KG1 (cell line): ENCODE measurements around the gene FPGS.
"Not testable (repeated sequence)": the region's sequence is repeated elsewhere in the genome, so short reads cannot be mapped to it uniquely, and the experiment has no call there.

Experiments used
- DNase-seq: peaks from one replicate; lab custom pipeline; 2025; lab: John Stamatoyannopoulos, UW

Gene FPGS

DNA sequence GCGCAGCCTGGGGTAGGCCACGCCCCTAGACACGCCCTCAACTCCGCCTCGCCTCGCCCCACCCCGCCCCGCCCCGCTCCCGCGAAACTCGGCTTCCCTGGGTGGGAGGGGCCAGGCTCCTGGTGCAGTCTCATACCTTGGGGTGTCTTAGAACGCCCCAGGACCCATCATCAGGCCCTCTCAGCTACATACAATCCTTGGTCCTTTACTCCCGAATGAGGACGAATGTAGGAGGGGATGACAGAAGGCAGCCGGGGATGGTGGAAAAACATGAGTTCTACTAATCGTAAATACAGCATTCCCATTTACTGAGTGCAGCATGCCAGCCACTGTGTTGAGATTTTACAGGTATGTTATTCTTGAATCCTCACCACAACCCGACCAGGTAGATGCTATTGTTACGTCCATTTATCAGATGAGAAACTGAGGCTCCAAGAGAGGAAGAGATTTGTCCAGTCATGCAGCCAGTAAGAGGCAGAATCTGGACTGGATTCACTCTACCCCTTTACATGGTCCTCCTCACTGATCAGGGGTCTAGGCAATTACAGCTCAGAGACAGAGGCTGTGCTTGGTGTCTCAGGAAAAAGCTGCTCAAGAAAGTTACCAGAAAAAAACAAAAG lies 31.0 kb upstream of the FPGS start:
- no peak for DNase-seq

DNA sequence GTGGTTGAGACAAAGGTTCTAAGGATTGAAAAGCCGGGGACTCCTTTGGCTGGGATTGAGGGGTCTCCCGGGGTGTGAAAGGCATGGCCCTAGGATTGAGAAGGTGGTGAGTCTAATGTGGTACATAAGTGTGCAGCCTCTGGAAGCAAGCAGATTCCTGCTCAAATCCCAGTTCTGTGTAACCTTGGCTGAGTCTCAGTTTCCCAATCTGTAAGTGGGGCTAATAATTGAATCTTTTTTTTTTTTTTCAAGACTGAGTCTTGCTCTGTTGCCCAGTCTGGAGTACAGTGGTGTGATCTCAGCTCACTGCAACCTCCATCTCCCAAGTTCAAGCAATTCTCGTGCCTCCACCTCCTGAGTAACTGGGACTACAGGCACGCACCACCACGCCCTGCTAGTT lies 30.1 kb upstream of the FPGS start:
- no peak for DNase-seq

DNA sequence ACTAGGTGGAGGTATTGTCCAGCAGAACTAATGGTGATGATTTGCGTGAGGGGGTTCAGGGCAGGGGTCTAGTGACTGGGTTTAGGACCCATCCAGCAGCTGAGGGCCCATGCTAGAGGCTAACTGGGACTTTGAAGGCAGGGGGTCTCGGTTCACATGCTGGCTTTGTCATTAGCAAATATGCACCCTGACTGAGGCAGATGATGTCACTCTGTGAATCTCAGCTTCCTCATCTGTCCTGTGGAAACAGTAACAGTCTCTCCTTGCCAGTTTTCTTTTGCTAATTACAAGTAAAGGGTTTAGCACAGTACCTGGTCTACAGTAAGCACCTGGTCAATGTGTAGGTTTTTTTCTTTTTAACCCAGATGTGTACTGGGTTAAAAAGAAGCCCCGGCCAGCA lies 29.4 kb upstream of the FPGS start:
- DNase-seq, result no peak

DNA sequence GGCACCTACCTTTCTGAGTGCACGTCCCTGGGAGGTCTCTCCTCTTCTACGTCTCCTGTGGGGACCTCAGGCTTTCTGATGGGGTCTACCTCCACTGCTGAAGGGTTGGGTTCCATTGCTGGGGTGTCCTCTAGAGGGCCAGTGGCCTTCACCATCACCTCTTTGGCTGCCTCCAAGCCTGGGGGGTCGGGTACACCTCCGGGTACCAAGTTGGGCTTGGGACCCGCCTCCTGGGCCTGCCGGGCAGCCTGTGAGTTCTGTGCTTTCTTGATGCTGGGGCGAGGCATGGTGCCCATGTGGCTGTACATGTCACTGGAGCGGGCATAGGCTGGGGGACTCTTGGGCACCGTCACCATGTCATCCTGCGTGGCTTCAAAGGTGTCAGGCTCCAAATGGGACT lies 28.7 kb upstream of the FPGS start:
- no peak for DNase-seq

DNA sequence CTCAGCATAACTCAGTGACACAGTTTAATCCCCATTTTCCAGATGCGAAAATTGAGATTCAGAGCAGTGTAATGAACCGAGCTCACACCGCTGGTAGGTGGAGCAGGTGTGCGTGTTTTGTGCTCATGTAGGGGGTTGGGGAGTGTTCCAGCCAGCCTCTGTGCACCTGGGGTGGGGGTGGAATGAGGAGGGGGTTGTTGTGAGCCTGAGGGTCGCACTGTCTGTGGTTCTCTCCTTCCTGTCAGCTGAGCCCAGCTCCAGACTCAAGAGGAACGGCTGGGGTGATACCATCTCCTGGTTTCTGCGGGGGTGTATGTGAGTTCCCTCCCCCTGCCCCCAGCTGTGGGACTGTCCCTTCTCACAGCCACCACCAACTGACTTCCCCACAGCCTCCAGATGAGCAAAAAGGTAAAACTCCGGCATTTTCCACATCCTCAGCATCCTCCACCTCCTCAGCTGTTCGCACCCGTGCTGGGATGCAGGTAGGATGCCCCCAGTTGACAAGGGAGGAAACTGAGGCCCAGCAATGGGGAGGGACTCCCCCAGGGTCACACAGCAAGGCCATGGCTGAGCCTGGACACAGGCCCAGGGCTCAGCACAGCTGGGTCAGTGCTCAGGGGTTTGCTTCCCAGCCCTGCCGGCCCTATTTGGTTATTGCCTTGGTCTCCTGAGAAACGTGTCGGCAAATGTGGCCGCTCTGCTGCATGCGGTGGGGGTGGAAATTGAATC lies 26.3 kb upstream of the FPGS start:
- peak; percentile 79 for DNase-seq

DNA sequence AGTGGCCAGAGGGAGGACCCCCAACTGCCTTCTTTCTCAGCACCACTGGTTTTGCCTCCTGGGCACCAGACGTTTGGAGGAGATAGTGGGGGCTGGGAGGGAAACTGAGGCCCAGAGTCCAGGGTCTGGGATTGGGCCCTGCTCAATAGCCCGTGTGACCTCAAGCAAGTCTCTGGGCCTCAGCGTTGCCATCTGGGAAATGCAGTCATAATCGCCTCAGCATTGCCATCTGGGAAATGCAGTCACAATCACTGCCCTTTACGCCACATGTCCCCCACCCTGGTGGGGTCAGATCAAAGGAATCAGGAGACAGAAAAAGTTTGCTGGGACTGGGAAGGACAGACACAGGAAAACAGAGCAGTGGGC lies 25.8 kb upstream of the FPGS start:
- no peak for DNase-seq

DNA sequence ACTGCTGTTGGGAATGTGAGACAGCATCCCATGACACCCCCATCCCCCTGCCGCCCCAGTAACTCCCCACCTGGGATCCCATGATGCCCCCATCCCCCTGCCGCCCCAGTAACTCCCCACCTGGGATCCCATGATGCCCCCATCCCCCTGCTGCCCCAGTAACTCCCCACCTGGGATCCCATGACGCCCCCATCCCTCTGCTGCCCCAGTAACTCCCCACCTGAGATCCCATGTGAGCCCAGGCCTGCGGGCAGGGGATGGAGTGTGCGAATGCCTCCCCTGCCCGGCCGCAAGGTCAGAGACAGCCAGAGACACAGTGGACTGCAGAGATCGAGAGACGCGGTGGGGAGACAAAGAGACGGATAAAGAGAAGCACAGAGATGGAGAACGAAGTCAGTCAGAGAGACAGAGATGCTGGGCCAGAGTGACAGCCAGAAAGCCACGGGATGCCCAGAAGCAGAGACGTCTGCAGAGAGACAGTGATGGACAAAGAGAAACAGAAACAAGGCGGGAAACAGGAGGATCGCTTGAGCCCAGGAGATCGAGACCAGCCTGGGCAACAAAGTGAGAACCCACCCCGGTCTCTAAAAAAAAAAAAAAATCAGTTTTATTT lies 25.2 kb upstream of the FPGS start:
- no peak for DNase-seq

DNA sequence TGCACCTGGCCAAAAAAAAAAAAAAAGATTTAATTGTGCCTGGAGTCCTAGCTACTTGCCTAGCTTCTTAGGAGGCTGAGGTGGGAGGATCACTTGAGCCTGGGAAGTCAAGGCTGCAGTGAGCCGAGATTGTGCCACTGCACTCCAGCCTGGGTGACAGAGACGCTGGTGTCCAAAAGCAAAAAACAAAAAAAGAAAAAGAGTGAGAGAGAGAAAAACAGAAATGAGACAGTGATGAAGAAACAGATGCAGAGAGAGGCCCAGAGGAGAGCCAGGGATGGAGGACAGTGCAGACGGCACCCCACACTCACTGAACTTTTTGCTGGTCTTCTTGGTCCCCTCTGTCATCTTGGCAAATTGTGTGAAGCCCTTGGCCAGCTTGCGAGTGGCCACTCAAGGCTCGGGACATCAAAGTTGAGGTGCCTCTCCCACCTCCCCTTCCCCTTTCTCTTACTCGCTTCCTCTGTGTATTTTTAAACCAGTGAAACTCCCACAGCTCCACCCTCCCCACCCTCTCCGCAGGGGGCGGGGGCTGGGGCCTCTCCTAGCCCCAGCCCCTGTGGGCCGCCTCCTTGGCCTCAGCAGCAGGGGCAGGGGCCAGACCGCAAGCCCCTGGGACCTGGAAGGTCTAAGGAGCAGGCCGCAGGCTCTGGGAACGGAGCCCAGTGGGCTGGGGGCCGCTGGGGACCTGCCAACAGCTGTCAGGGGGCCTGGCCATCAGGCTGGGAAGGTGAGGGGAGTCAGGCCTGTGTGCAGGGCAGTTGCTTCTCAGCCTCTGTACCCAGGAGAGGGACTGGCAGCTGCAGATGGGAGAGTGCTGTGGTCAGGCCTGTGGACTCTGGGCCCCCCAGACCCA lies 24.2 kb upstream of the FPGS start, which contains the start of gene SH2D3C:
Gene SH2D3C, minus strand, starts transcription at position 387 of the 856 bp plus-strand sequence. Its CDS starts 39 bp downstream, at position 348.
- DNase-seq, result peak; percentile 68

DNA sequence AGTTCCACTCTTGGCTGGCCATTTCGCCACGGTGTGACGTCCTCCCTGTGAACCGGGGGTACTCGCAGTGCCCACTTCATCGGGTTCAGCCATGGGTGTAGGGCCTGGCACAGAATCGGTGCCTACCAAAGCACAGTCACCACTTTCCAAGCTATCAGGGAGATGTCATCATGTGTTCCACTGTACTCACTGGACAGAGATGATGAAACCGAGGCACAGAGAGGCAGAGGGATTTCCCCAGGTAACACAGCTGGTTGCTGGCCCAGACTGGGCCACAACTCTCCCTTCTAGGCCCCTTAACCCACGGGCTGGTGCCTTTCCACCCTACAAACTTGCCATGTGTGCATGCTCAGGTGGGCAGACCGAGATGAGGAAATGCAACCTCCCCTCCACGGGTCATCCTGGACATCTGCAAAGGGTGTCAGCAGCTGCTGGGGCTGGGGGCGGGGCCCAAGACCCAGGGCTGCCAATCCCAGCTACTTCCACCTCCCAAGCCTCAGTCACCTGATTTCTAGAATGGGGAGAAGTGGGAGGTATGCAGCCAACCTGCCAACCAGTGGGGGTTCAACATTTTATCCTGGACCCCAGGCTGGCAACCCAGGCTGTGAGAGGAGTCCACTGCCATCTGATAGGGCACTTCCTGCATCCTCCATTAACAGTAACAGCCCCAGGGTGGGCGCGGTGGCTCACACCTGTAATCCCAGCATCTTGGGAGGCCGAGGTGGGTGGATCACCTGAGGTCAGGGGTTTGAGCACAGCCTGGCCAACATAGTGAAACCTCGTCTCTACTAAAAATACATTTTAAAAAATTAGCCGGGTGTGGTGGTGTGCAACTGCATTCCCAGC lies 23.3 kb upstream of the FPGS start:
- DNase-seq, result no peak

DNA sequence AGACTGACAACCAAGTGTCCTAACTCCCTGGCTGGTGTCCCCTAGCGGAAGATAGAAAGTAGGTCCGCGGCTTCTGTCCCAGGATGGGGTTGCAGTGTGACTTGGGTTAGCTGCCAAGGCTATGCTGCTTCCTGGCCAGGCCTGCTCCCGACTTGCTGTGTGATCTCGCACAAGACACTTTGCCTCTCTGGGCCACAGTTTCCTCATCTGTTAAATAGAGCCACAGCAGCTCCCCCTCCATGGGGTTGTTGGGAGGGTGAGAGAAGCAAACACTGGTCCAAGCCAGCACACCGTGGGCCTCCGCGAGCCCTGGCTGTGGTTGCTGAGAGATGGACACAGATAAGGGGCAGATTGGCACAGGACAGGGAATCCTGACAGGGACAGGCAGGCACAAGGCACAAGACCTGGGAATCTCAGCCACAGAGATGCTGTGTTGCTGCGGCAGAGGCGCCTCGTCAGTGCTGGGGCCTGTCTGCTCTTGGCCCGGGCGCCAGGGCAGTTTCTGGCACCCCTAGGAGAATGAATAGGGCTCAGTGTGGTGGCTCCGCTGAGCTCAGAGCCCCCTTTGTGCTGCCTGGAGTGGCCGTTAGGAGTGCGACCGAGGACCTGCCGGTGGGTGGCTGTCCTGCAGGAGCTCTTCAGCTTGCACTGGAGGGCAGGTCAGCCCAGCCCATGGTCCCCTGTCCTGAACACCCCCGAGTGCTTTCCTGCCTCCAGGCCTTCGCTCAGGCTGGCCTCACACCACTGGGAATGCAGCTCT lies 22.4 kb upstream of the FPGS start:
- no peak for DNase-seq

DNA sequence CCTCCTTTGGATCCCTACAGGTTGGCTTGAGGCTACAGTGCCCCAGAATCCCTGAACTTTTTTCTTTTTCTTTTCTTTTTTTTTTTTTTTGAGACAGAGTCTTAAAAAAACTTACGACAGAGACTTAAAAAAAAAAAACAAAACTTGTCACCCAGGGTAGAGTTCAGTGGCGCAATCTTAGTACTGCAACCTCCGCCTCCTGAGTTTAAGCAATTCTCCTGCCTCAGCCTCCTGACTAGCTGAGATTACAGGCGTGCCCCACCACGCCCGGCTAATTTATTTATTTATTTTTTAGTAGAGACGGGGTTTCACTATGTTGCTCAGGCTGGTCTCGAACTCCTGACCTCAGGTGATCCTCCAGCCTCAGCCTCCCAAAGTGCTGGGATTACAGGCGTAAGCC lies 21.8 kb upstream of the FPGS start:
- not testable (repeated sequence) for DNase-seq

DNA sequence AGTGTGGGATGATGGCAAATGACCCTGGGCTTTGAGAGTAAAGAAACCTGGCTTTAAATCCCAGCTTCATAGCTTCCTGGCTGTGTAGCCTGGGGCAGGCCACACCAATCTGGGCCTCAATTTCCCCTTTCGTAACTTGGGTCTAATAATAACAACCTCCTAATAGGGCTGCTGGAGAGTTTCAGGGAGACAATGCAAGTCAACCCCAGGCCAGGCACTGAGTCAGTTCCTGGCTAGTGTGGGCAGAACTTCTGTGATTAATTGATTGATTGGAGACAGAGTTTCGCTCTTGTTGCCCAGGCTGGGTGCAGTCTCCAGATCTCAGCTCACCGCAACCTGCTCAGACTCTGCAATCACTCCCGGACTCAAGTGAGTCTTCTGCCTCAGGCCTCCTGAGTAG lies 20.9 kb upstream of the FPGS start:
- no peak for DNase-seq

DNA sequence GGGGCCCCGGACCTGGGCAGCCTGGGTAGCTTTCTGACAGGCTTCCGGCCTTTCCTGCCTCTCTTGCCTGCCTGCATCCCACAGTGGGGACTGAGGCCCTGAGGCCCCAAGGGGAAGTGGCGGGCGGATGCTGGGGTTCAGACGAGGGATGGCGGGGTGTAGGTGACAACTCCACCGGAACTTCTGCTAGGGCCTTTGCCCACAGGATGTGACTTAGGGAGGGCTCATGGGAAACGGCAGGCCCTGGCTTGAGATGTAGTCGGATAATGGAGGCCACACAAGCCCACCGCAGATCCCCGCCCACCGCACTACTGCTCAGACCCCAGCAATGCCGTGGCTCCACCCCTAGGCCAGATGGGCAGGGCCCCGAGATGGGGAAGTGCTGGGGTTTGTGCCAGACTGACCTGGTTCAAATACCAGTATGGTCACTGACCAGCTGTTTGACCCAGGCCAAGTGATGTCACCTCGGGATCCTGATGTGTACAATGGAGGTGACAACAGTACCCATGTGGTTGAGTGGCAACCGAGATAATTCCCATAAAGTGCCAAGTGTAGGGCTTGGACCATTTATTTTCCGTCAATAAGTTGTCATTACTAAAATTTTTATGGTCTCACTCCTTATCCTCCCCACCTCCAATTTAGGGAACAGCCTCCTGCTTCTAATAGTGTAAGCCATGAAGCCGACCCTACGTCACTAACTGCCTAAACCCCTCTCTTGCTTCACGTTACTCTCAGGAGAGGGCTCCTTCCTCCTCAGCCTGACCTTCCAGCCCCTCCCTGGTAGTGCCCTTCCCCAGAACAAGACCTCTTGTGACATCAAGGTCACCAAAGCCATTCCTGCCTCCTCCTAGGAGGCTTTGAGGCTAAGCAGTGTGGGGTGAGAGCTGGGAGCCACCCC lies 19.3 kb upstream of the FPGS start:
- DNase-seq, result peak; percentile 95

DNA sequence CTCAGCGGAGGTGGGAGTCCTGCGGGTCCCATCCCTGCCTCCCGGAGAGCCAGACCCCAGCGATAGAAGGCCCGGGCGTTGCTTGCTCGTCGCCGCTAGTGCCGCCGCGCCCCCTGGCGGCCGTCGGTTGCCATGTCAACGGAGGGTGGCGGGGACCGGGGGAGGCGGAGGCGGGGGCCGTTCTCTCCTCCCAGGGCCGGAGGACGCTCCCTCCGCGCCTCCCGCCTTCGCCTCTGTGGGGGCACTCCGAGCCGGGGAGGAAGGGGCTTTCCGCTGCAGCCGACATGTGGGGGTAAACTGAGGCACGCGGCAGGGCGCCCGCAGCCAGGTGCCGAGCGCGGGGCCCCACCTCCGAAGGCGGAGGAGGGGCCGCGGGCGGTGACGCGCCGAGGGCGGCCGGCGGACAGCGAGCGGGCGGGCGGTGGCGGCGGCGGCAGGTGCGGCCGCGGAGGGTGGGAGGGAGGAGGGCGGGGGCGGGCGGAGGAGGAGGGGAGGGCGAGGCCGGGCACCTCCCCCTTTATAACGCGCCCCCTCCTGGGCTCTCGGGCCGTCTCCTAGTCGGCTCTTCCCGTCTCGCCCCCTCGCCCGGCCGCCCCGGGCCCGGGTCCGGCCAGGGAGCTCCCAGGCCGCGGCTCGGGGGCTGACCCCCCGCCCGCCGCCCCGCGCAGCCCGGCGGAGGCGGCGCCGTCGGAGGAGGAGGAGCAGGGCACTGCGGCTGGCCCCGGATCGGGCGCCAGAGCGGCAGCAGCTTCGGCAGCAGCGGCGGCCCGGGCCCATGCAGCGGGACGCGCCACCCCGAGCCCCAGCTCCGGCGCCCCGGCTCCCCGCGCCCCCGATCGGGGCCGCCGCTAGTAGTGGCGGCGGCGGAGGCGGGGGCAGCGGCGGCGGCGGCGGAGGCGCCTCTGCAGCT lies 17.4 kb upstream of the FPGS start:
- DNase-seq, result peak; percentile 80

DNA sequence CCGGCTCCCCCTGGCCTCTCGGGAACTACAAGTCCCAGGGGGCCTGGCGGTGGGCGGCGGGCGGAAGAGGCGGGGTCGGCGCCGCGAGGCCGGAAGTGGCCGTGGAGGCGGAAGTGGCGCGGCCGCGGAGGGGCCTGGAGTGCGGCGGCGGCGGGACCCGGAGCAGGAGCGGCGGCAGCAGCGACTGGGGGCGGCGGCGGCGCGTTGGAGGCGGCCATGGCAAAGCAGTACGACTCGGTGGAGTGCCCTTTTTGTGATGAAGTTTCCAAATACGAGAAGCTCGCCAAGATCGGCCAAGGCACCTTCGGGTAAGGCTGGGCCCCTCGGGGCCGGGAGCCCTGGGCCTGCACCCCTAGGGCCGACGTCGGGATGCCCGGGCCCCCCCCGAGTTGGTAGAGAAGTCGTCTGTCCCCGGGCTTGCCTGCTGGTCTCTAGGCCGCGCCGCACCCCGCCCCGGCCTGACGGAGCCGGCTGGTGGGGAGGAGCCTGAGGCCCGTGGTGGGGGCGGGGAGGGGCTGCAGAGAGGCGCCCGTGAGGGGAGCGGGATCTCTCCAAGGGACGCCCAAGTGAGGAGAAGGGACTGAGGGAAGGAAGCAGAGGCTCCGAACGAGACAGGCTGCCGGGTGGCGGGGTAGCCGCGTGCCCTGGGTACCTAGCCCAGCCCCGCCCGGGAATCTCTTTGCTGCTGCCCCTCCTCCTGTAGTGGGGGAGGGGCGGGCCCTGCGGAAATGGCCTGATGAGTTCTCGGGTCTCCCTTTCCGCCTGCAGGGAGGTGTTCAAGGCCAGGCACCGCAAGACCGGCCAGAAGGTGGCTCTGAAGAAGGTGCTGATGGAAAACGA lies 16.5 kb upstream of the FPGS start, which contains the start of gene CDK9:
Gene CDK9, plus strand, starts transcription at position 102 of the 840 bp plus-strand sequence. Its CDS starts 115 bp downstream, at position 217.
- DNase-seq, result peak; percentile 89

DNA sequence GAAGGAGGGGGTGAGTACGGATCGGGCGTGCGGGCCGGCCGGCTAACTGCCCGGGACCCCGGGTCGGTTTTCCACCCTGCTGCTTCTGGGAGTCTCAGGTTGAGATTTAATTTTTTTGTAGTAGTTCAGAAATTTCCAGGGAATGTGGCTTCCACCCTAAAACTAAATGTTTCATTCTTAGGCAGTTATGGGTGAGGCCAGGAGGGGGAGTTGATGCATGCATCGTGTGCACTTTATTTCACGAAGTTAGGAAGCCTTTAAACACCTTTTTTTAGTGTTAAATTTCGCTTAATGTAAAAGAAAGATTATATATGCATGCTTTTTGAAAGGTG lies 15.9 kb upstream of the FPGS start:
- no peak for DNase-seq

DNA sequence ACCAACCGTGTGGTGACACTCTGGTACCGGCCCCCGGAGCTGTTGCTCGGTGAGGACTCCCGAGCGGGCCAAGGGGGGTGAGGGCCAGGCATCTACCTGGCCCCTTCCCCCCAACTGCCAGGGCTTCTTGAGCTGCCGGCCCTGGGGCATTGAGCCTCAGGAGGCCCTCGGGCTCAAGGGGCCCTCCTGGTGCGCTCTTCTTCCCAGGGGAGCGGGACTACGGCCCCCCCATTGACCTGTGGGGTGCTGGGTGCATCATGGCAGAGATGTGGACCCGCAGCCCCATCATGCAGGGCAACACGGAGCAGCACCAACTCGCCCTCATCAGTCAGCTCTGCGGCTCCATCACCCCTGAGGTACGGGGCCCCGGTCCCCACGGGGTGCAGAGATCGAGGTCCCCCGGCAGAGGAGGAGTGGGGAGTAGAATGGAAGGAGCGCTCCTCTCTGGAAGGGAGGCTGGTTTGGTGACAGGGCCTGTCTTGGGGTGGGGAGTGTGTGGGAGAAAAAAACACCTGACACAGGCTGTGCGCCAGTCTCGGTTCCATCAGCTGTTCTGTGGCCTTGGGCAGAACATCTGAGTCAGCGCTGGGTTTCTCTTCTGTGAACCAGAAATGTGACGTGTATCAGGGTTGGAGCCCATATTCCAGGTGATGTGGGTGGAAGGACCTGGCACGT lies 14.2 kb upstream of the FPGS start:
- no peak for DNase-seq
